HepG2 (cell line): ENCODE data around the gene ATN1. TPM values are rescaled to one million over a fixed set of nuclear protein-coding genes. Genes with fewer than 3 reads are reported as not detected.

Experiments
- ATAC-seq: fragments of 200-7000 bp; cut with Tn5 transposase; 3 replicates; pipeline ENCODE4 v1.9.1; 2020; ENCODE audit warnings: mild to moderate bottlenecking, moderate library complexity
- BruUV-seq: library from RNA; stranded (reverse); fragments of 400-500 nt; replicated peaks from 2 replicates; lab custom pipeline; 2021; lab: Mats Ljungman, UMichigan
- CTCF ChIA-PET: fragments of 300-600 bp; formaldehyde crosslinking; extraction: SDS; loops from one replicate; lab custom pipeline; 2021; ENCODE audit warnings: low total read pairs, inconsistent platforms, low intra/inter-chr PET ratio; lab: Yijun Ruan, JAX
- POLR2A ChIA-PET: fragments of 350-600 bp; sonication (Branson Sonifier 250); formaldehyde crosslinking; loops from one replicate; lab custom pipeline; 2020; ENCODE audit warnings: antibody characterized with exemption, inconsistent platforms; lab: Yijun Ruan, JAX
- DNase-seq: peaks from one replicate; pipeline ENCODE4 v3.0.0-alpha.2; 2015; ENCODE audit warnings: low spot score
- FAIRE-seq: peaks from 3 replicates; lab custom pipeline; 2011; peaks lifted over from hg19 to GRCh38; lab: Jason Lieb, UNC
- H2AFZ ChIP-seq: one replicate; pipeline ENCODE4 v1.6.1; 2011; ENCODE audit warnings: low read length, inconsistent platforms
- H3K27ac ChIP-seq: fragments of 300-600 bp; 3 replicates; pipeline ENCODE4 v1.8.0; 2011; ENCODE audit warnings: mixed run types, mild to moderate bottlenecking, mixed read lengths, low read length, inconsistent platforms; ENCODE audit not compliant: insufficient read depth; ENCODE audit errors: extremely low read length
- H3K27me3 ChIP-seq, 2 experiments: fragments of 200-600 bp in 1 of 2; 2 replicates in 1 of 2; 3 replicates in 1 of 2; pipeline versions ENCODE4 v1.6.0 to v1.8.0; 2011; ENCODE audit warnings: low read length in 2 of 2, mild to moderate bottlenecking in 2 of 2, moderate library complexity in 2 of 2, inconsistent platforms in 1 of 2; ENCODE audit not compliant: insufficient read depth in 2 of 2, control insufficient read depth in 1 of 2
- H3K36me3 ChIP-seq, 2 experiments: fragments of 200-600 bp in 1 of 2; replicated peaks in 1 of 2; 2 replicates in 1 of 2; 3 replicates in 1 of 2; pipeline versions ENCODE4 v1.5.1 to v1.8.0; 2011; ENCODE audit warnings: low read length in 2 of 2, inconsistent platforms in 1 of 2; ENCODE audit not compliant: insufficient read depth in 2 of 2, control insufficient read depth in 1 of 2
- H3K4me1 ChIP-seq: 2 replicates; pipeline ENCODE4 v1.5.1; 2012; ENCODE audit warnings: low read length, inconsistent platforms; ENCODE audit not compliant: insufficient read depth
- H3K4me2 ChIP-seq: 2 replicates; pipeline ENCODE4 v1.6.0; 2011; ENCODE audit warnings: low read depth, low read length, inconsistent platforms
- H3K4me3 ChIP-seq, 3 experiments: fragments of 200-600 bp in 1 of 3; sonication (generic), shearing (Covaris generic) in 1 of 3; replicated peaks in 1 of 3; 2 replicates each; pipeline ENCODE4 v1.5.1; 2011 to 2016; ENCODE audit warnings: low read length in 3 of 3, inconsistent platforms in 2 of 3, low read depth in 2 of 3, mild to moderate bottlenecking in 2 of 3, control low read depth in 1 of 3, mixed read lengths in 1 of 3; ENCODE audit not compliant: insufficient read depth in 1 of 3
- H3K79me2 ChIP-seq: one replicate; pipeline ENCODE4 v1.6.1; 2011; ENCODE audit warnings: low read length, inconsistent platforms; ENCODE audit not compliant: insufficient read depth
- H3K9ac ChIP-seq: 2 replicates; pipeline ENCODE4 v1.6.0; 2011; ENCODE audit warnings: mild to moderate bottlenecking, low read depth, low read length, inconsistent platforms; ENCODE audit not compliant: insufficient read depth
- H3K9me3 ChIP-seq: 2 replicates; pipeline ENCODE4 v1.5.1; 2012; ENCODE audit warnings: mild to moderate bottlenecking, low read length
- H4K20me1 ChIP-seq: 2 replicates; pipeline ENCODE4 v1.6.0; 2011; ENCODE audit warnings: inconsistent platforms, mild to moderate bottlenecking, low read length, moderate library complexity; ENCODE audit not compliant: insufficient read depth
- HNRNPUL1 ChIP-seq: fragments of 200-400 bp; formaldehyde crosslinking; IDR thresholded peaks from 2 replicates; pipeline ENCODE4 v1.6.1; 2017; ENCODE audit warnings: low read depth, mild to moderate bottlenecking, low read length, moderate library complexity
- MZF1 ChIP-seq: sonication (generic); formaldehyde crosslinking; IDR thresholded peaks from 2 replicates; pipeline ENCODE4 v1.8.1; 2023; ENCODE audit warnings: mild to moderate bottlenecking, missing genetic modification reagents, borderline replicate concordance
- NFE2L1 ChIP-seq: sonication (generic); formaldehyde crosslinking; IDR thresholded peaks from 2 replicates; pipeline ENCODE4 v1.4.0; 2020; ENCODE audit warnings: missing genetic modification reagents, mild to moderate bottlenecking, borderline replicate concordance
- POLR2G ChIP-seq: fragments of 200-400 bp; formaldehyde crosslinking; IDR thresholded peaks from 2 replicates; pipeline ENCODE4 v1.6.1; 2018; ENCODE audit warnings: mild to moderate bottlenecking, low read depth, low read length, moderate library complexity
- ZNF34 ChIP-seq: sonication (generic); formaldehyde crosslinking; IDR thresholded peaks from 2 replicates; pipeline ENCODE4 v1.4.0; 2020; ENCODE audit warnings: mild to moderate bottlenecking, missing genetic modification reagents, borderline replicate concordance
- WGBS: methylation state at CpG from one replicate; pipeline ENCODE4 v1.1.6; 2017; ENCODE audit warnings: low lambda C conversion rate; 5-methylcytosine and 5-hydroxymethylcytosine counted together
- in situ Hi-C: cut with HindIII; loops from 2 replicates; pipeline ENCODE4 v1.10.0; 2017; ENCODE audit warnings: low pct_unique_long_range_greater_than_20kb; ENCODE audit not compliant: extremely low pct_ligation_motif_present
- intact Hi-C: fragments of 100-400 bp; cut with micrococcal nuclease; formaldehyde crosslinking; loops from one replicate; pipeline ENCODE4 v1.10.0; 2022; ENCODE audit not compliant: unreplicated experiment
- polyA plus RNA-seq, 8 experiments: library from polyadenylated mRNA; depleted of rRNA in 3 of 8; stranded (reverse) in 7 of 8; unstranded in 1 of 8; fragments of >200 nt; fragmentation: Illumina TruSeq in 4 of 8; extraction: Trizol in 4 of 8; gene quantifications; 2 replicates each; pipeline versions ENCODE4 v1.2.1 to v1.2.3, GENCODE V29; 2011 to 2016; ENCODE audit warnings: low read depth in 4 of 8, missing spikeins in 1 of 8, mixed read lengths in 1 of 8; ENCODE audit not compliant: insufficient read depth in 1 of 8
- total RNA-seq, 5 experiments: library from RNA; depleted of rRNA; stranded (reverse); fragments of >200 nt; fragmentation: Illumina TruSeq; extraction: Trizol; gene quantifications; 2 replicates each; pipeline ENCODE4 v1.2.3, GENCODE V29; 2016; ENCODE audit warnings: low read depth in 1 of 5
- TF ChIP-seq, protein P1 (sequence below): sonication (generic); formaldehyde crosslinking; IDR thresholded peaks from 2 replicates; pipeline ENCODE4 v1.5.0; 2020; ENCODE audit warnings: missing genetic modification reagents
- TF ChIP-seq, protein P2 (sequence below): sonication (generic); formaldehyde crosslinking; IDR thresholded peaks from 2 replicates; pipeline ENCODE4 v1.5.0; 2020; ENCODE audit warnings: missing genetic modification reagents

ATN1 gene
- total and polyA plus RNA-seq, 2 of the 13 experiments (the other 11 are each of a cell fraction or from before 2014, with no cell fraction given): 2.1 to 8.6 TPM

DNA sequence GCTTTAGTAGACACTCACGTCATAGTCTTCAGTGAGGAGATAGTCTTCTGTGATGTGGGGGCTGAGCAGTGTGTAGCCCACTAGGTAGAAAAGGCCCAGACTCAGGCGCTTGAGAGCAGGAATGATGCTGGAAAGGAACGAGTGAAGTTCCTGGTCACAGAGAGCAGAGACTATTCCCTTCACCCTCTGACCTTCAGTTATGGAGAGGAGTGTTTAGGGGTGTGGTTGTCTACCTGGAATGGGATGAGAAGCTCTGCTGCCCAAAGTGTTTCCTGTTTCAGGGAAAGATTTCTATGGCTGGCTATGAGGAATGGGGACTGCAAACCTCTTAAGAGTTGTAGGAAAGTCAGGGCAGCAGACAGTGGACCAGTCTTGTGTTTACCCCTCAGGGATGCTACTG lies 51.7 kb downstream of the ATN1 start:
- H3K27me3 ChIP-seq: no peaks in the 10 kb centered on the region
- H3K9ac ChIP-seq: no peak overlapping the region
- ATAC-seq: no peak
- in situ Hi-C loops: no loop called here
- H3K27ac ChIP-seq: peak overlapping the region; percentile 98
- H3K4me2 ChIP-seq: no peak overlapping the region
- no peak overlapping the region for H3K4me3 ChIP-seq
- TF ChIP-seq MZF1 (CRISPR knock-in tag): no peak
- TF ChIP-seq, protein P1, sequence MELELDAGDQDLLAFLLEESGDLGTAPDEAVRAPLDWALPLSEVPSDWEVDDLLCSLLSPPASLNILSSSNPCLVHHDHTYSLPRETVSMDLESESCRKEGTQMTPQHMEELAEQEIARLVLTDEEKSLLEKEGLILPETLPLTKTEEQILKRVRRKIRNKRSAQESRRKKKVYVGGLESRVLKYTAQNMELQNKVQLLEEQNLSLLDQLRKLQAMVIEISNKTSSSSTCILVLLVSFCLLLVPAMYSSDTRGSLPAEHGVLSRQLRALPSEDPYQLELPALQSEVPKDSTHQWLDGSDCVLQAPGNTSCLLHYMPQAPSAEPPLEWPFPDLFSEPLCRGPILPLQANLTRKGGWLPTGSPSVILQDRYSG (CRISPR knock-in tag): no peak
- TF ChIP-seq POLR2G: peak; percentile 36; the same call in 1 of the 2 replicates
- TF ChIP-seq, protein P2, sequence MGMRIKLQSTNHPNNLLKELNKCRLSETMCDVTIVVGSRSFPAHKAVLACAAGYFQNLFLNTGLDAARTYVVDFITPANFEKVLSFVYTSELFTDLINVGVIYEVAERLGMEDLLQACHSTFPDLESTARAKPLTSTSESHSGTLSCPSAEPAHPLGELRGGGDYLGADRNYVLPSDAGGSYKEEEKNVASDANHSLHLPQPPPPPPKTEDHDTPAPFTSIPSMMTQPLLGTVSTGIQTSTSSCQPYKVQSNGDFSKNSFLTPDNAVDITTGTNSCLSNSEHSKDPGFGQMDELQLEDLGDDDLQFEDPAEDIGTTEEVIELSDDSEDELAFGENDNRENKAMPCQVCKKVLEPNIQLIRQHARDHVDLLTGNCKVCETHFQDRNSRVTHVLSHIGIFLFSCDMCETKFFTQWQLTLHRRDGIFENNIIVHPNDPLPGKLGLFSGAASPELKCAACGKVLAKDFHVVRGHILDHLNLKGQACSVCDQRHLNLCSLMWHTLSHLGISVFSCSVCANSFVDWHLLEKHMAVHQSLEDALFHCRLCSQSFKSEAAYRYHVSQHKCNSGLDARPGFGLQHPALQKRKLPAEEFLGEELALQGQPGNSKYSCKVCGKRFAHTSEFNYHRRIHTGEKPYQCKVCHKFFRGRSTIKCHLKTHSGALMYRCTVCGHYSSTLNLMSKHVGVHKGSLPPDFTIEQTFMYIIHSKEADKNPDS: no peak
- TF ChIP-seq ZNF34 (CRISPR knock-in tag): no peak
- no peak for TF ChIP-seq HNRNPUL1
- TF ChIP-seq NFE2L1 (CRISPR knock-in tag): no peak
- TF ChIP-seq, all 625 proteins: peak for 1
- WGBS: 96% methylated on average over 3 of the region's 3 CpGs
- no peak for FAIRE-seq
- Histone ChIP-seq H3K36me3 (peaks cover 10 to 40% of the 10 kb centered on the region in 2 experiments), H2AFZ (no peak overlapping the region), H3K79me2 (no peaks in the 10 kb centered on the region), H4K20me1 (no peaks in the 10 kb centered on the region), H3K4me1 (peaks cover 59% of the 10 kb centered on the region), H3K9me3 (no peaks in the 10 kb centered on the region)
- DNase-seq: no peak
- BruUV-seq: no TSS peak
- POLR2A ChIA-PET: interaction anchor here (1.1 to 5.4 kb wide), 5 partner anchors 9 to 145 kb away, joined by 3 to 65 read pairs (median 19); partner anchors contain the start of genes C12orf57, EMG1, LPCAT3 and PHB2
- intact Hi-C loops: no loop called here
- CTCF ChIA-PET: no interaction called here
